H54 (cell line): ENCODE measurements around the gene ZDHHC1.
"Not testable (repeated sequence)": the region's sequence is repeated elsewhere in the genome, so short reads cannot be mapped to it uniquely, and the experiment has no call there.

Source experiments
- DNase-seq: peaks from one replicate; pipeline ENCODE4 v3.0.0; 2011; ENCODE audit warnings: low spot score, mixed read lengths; ENCODE audit not compliant: insufficient read length
- FAIRE-seq: peaks from 3 replicates; lab custom pipeline; 2011; peaks lifted over from hg19 to GRCh38; lab: Jason Lieb, UNC
- POLR2A ChIP-seq: IDR thresholded peaks from 2 replicates; pipeline ENCODE4 v1.6.1; 2011; ENCODE audit warnings: low read depth, mild to moderate bottlenecking, low read length

The ZDHHC1 gene

GRCh38 chr16:67423015-67423414 lies 6.7 kb upstream of the ZDHHC1 start:
- FAIRE-seq: no peak
- TF ChIP-seq POLR2A: no peak
- no peak for DNase-seq

DNA sequence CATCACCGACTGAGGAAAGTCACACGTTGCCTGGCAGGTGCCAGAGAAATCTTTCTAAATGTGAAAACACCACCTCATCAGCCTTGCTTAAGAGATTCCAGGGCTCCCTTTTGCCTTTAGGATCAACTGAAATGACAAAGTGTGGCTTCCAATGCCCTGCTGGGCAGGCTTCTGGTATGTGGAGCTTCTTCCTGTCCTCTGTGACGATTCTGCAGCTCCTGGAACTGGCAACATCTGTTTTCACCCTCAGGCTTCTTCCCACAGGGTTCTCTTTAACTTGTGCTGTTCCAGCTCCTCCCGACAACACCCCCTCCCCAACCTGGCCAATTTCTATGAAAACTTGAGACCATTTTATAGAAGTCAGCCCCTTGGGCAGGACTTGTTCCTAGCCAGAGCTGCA lies 4.8 kb upstream of the ZDHHC1 start:
- no peak for FAIRE-seq
- no peak for TF ChIP-seq POLR2A

DNA sequence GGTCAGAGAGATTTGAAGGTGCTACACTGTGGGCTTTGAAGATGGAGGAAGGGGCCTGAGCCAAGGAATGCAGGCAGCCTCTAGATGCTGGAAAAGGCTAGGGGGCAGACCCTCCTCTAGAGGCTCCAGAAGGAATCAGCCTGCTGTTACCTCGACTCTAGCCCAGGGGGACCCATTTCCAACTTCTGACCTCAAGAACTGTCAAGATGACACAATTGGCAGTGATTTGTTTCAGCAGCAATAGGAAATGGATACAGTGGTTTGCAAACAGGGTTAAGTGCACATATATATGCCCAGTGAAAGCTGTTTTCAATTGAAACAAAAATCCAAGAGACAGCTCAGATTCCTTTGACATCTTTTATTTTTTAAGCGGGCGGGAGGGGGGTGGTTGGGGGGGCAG lies 3.7 kb upstream of the ZDHHC1 start:
- no peak for DNase-seq
- no peak for FAIRE-seq
- TF ChIP-seq POLR2A: no peak

More for the DNA sequence above, 4.8 kb upstream of the ZDHHC1 start:
- no peak for DNase-seq

DNA sequence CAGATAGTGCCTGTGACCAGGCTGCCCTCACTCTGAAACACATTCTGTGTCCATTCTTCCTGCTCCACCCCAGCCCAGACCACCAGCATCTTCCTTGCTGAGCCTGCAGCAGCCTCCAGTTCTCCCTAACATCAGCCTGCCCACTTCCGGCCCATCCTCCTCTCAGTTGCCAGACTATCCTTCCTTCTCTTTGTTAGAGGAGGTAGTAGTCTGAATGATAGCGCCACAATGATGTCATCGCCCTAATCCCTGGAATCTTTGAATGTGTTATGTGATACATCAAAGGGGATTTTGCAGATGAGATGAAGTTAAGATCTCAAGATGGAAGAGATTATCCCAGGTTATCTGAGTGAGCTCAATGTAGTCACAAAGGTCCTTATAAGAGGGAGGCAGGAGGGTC lies 3.2 kb upstream of the ZDHHC1 start:
- FAIRE-seq (no peak), DNase-seq (no peak)
- no peak for TF ChIP-seq POLR2A

GRCh38 chr16:67417333-67418061 lies 1.2 kb upstream of the ZDHHC1 start:
- no peak for FAIRE-seq

DNA sequence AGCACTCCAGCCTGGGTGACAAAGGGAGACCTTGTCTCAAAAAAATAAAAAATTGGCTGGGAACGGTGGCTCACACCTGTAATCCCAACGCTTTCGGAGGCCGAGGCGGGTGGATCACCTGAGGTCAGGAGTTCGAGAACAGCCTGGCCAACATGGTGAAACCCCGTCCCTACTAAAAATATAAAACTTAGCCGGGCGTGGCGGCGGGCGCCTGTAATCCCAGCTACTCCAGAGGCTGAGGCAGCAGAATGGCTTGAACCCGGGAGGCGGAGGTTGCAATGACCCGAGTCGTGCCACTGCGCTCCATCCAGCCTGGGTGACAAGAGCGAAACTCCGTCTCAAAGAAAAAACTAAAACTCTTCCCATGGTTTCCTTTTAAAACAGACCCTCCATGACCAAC lies 856 bp downstream of the ZDHHC1 start:
- DNase-seq, FAIRE-seq: not testable (repeated sequence)

More at GRCh38 chr16:67417333-67418061, 1.2 kb upstream of the ZDHHC1 start:
- TF ChIP-seq POLR2A: no peak
- no peak for DNase-seq

GRCh38 chr16:67413978-67414911 lies 2.0 kb downstream of the ZDHHC1 start:
- DNase-seq (no peak), FAIRE-seq (no peak)
- no peak for TF ChIP-seq POLR2A

DNA sequence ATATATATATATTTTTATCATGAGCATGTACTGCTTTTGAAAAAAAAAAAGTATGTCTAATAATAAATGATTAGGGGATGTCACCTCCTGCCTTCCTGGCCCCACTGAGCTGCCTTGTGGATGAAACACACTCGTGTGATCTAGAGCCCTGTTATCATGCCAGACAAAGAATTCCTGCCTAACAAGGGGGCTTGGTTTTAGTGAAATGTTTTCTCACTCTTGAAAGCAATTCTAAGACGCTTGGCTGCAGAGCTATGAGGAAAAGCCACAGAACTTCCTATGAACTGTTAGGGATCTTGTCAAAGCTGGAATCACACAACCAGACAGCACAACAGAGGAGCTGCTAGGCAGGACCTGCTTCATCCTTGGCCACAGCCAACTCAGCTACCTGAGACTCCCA lies 4.0 kb downstream of the ZDHHC1 start:
- DNase-seq: no peak
- TF ChIP-seq POLR2A: no peak
- no peak for FAIRE-seq

GRCh38 chr16:67411339-67411738 lies 4.9 kb downstream of the ZDHHC1 start:
- TF ChIP-seq POLR2A: no peak
- FAIRE-seq (no peak), DNase-seq (no peak)

DNA sequence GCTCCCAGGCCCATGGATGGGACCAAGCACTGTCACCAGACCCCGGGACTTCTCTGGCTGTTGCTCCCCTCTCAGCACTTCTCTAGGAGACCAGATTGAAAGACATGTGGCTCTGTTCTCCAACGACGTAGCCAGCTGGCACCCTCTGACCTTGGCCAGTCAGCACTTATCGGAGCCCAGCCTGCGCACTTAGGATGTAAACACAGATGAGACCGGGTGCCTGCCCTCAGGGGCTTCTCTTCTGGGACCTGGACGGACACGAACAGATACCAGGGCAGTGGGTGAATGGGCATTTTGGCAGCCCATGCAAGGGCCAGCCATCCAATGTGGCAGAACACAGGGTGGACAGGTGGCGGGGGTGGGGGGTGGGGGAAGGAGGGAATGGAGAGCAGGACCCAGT lies 6.6 kb downstream of the ZDHHC1 start:
- FAIRE-seq: no peak
- DNase-seq: no peak
- no peak for TF ChIP-seq POLR2A

DNA sequence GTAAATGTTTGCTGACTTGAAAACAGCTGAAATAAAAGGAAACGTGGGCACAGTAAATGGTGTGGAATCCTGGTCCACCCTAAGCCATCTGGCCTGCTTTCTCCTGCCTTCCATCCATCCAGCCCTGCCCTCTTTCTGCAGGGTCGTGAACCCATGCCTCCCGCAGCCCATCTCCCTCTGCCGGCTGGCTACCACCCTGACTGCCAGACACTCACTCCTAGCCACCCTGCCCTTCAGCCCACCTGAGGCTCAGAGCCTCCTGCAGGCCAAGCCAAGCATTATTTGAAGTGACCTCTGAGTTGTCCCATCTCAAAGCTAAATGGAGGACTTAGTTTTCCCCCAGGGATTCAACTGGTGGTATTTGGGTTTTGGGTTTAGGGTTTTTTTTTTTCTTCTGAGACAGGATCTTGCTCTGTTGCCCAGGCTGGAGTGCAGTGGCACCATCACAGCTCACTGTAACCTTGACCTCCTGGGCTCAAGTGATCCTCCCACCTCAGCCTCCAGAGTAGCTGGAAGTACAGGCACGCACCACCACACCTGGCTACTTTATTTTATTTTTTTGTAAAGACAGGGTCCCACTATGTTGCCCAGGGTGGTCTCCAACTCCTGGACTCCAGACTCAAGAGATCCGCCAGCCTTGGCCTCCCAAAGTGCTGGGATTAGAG lies 8.4 kb downstream of the ZDHHC1 start:
- no peak for DNase-seq
- no peak for TF ChIP-seq POLR2A
- FAIRE-seq: no peak

GRCh38 chr16:67407176-67407787 lies 9.0 kb downstream of the ZDHHC1 start:
- FAIRE-seq (no peak), DNase-seq (no peak)
- no peak for TF ChIP-seq POLR2A

GRCh38 chr16:67406111-67406971 lies 9.9 kb downstream of the ZDHHC1 start:
- FAIRE-seq (peak; percentile 89), DNase-seq (peak; percentile 96)
- TF ChIP-seq POLR2A: no peak
